ENCODE measurements around the gene C1QTNF1. TPM values are rescaled to one million over a fixed set of nuclear protein-coding genes. Genes with fewer than 3 reads are reported as not detected.
"Not testable (repeated sequence)": the region's sequence is repeated elsewhere in the genome, so short reads cannot be mapped to it uniquely, and the experiment has no call there.

Gene C1QTNF1
- total RNA-seq, 1 donor from 2014 or later: 41.7 TPM

DNA sequence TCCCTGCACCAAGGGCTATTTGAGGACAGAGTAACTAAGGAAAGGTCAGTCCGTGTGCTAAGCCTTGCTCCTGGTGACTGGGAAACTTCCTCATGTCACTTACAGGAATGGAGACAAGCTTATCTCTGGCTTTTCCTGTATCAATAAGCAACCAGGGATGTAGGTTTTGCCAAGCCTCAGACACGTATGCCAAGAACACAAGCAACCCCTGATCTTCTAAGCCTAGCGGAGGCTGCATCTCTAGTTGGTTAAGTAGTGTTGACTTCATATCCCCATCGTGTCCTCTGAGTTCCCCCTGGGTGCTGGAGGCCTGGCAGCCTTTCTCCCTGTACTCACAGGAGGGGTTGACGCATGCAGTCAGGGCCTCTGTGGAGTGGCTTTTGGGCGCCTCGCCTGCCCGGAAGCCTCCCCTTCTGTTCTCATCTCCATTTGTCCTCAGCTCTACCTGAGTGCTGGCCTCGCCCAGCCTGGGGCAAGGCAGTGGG, 1.4 kb upstream of the C1QTNF1 start:
- DNase-seq (ENCODE audit: low spot score): peak; percentile 72

DNA sequence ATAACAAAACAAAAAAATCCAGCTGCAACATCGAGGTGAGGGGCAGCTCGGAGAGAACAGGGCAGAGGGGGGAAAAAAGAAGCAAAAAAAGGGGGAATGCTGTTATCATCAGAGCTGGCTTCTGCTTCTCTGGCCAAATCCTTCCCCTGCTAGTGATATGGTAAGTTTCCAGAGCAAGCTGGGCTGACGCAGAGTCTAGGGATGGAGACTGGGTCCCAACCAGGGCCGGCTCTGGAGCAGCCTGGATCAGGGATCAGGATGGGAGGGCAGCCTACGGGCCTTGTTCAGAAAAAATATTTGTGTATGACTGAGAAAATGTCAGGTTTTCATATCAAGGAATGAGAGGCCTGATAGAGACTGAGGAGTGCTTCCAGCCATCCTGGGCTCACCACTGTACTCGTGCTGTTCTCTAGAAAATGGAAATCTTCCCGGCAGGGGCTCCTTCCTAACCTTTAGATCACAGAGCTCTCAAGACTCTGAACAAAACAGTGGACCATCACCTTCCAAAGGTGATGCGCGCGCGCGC, 726 bp upstream of the C1QTNF1 start:
- DNase-seq (ENCODE audit: low spot score): peak; percentile 75

DNA sequence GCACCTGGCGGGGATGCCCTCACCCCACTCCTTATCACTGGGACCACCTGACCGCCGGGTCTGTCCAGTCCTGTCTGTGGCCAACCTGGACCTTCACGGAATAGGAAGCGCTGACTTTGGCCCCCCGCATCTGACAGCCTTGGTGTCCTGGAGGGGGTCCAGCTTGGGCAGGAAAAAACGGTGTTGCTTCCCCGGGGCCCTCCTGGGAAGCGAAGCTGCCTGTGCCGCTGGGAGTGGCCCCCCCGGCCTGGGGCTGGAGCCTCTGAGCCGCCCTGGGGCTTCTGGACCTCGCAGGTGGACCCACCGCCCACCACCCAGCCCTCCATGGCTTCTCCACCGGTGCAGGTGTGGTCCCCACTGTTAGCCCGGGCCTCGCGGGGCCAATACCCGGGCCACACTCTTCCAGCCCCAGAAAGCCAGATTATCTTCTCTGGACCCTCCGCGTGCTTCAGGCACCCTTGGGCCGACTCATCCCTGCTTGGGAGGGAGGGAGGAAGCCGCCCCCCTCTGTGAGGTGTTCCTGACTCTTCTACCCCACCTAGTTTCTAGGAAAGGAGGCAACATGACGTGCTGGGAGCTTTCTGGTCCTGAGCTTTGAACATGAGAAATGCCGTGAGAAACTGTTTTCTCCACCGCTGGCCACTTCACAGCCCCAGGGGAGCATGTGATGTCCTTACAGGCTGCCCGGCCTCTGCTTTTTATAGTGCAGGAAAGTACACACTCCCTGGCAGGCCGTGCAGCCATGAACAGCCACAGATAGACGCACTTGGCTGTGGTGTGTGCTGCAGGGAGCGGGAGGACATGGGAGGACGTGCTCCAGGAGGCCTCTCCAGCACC, 1.1 kb downstream of the C1QTNF1 start:
- no peak for DNase-seq (ENCODE audit: low spot score)

DNA sequence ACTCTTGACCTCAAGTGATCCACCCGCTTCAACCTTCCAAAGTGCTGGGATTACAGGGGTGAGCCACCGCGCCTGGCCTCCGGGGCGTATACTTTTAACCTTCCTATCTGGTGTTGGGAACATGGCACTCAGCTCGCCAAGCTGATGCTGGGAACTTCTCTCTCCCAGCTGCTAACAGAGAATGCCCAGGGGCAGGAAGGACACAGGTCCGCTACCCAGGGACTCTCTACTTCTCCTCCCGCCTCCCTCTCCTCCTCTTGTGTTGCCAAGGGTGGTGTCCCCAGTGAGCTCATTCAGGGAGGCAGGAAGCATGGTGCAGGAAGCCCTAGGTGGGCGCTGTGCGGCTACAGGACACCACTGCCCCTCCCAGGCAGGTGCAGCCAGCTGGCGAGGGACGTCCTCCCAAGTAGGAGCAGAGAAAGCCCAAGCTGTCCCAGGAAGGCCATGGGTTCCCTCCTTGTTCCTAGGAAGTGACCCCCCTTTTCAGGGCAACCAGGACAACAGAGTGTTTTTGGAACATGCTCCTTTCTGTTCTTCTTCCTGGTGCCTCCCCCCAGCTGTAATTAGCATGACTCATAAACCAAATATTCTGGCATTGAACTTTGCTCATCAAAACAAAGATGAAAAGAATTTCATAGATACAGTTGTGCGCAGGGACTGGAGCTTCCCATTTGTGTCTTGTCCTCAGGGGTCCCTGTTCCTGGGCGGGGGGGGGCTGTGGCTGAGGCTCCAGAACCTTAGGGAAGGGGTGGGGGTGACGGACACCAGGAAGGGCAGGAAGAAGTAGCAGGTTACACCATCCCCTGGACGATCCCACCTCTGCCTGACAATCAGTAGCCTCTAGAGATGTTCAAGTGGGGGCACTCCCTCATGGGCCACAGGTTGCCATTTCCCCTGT, 2.7 kb downstream of the C1QTNF1 start:
- peak; percentile 57 for DNase-seq (ENCODE audit: low spot score)

DNA sequence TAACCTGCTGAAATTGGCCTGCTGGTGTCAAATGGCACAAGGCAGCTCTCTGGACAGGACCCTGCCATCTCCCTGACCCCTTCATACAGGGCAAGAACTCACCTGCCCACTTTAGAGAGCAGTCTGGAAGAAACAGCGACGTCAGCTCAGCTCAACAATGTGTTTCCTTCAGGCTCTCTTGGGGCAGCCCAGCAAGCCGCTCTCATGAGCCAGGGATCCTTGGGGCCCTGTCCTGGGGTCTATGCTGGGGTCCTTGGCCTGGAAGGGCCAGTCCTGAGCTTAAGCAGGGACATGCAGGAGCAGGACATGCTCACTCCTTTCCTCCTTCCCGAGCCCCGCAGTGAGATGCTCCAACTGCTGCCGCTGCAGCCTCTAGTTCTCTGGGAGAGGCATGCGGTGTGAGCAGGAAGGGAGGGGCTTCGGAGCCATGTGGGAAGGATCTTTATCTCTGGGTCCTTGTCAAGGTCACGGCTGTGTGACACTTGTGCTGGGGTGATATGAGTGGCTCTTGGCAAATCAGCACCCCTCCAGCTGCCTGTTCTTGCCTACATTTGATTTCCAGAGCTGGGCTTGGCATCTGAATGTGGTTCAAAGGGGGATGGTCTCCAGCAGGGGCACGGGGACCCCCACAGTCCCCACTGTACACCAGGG, 3.4 kb downstream of the C1QTNF1 start:
- DNase-seq (ENCODE audit: low spot score): peak; percentile 36

DNA sequence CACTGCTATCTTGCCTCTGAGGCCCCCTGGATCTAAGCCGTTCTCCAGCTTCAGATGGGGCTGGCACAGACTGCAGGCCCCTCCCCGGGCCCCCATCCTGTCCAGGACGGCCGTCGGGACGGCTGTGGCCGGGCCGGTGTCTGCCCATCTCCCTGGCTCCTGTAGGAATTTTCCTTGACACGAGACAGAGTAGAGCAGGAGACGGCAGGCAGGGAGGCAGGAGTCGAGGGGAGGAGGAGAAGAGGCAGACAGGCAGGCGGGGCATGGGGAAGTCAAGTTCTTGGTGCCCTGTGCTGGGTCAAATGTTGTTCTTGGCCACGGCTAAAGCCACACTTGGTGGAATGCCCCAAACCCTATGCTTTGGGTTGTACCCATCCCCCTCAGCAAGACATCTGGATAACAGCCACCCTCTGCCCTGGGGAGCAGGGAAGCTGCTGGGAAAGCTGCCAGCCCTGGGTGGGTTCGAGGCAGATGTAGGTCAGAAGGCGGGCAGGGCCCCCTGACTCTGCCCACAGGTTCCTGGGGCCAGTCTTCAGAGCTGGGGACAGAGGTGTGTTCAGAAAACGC, 4.0 kb downstream of the C1QTNF1 start:
- peak; percentile 64 for DNase-seq (ENCODE audit: low spot score)

DNA sequence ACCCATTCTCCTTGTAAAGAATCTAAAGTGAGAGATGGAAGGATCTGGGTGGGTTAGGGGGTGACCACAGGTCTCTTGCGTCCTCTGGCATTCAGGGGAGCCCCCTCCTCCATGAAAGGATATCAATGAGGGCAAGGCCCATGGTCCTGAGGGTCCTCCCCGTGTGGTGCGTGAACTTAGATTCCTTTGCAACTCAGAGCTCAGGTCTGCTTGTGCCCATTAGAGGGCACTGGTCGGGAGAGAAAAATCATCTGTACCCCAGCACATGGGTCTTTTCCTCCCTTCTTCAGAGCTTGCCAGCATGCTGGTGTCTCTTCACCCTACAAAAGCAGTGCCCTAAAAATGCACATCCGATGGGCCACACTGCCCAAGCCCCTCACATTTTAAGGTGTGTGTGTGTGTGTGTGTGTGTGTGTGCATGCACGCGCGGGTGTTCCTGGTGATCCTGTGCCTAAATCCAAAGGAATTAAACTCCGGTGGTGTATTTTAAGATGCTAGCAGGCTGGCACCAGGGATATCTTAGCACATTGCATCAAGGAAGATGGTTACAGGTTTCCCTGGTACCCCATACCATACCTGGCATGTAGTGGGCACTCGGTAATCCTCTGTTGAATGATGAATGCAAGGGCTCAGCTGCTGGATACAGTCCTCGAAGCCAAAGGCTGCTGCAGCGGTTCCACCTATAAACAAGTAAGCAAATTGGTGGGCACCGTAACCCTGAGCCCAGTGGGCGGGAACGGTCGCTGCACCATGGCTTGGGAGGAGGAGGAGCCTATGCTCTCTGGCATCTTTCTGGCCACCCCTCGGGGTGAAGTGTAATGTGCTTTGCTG, 4.7 kb downstream of the C1QTNF1 start:
- DNase-seq (ENCODE audit: low spot score): no peak

DNA sequence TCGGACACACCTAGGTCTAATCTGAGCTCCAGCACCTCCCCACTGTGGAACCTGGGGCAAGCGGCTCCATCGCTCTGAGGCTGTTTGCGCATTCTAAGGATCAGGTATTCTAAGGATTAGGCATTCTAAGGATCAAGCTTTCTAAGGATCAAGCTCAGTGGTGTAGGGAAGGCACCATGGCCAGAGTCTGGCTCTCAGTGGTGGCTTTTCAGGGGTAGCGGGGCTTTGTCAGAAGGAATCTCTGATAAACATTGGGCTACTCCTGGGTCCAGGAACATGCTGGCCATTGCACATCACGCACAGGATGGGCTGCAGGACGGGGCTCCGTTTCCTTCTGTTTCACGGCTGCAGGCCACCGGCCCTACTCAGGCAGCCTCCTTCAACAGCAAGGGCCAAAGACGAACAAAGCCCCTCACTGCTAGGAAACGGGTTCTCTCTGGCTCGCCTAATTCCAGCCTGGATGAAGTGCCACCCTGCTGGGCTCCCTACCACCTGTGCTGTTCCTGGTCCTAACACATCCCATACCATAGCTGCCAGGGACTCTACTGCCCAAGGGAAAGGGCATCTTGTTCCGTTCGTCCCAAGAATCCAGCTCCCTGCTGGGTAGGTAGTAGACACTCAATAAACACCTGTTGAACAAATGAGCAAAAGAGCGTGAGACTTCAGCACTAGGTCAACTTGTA, 5.5 kb downstream of the C1QTNF1 start:
- DNase-seq (ENCODE audit: low spot score): no peak

DNA sequence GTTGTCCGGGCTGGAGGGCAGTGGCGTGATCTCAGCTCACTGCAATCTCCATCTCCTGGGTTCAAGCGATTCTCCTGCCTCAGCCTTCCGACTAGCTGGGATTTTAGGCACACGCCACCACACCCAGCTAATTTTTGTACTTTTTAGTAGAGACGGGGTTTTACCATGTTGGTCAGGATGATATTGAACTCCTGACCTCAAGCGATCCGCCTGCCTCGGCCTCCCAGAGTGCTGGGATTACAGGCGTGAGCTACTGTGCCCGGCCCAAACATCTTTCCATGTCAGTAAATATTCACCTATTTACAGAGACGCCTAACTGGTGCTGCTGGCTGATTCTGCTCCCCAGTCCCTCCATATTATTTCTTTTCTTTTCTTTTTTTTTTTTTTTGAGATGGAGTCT, 6.7 kb downstream of the C1QTNF1 start:
- not testable (repeated sequence) for DNase-seq (ENCODE audit: low spot score)

DNA sequence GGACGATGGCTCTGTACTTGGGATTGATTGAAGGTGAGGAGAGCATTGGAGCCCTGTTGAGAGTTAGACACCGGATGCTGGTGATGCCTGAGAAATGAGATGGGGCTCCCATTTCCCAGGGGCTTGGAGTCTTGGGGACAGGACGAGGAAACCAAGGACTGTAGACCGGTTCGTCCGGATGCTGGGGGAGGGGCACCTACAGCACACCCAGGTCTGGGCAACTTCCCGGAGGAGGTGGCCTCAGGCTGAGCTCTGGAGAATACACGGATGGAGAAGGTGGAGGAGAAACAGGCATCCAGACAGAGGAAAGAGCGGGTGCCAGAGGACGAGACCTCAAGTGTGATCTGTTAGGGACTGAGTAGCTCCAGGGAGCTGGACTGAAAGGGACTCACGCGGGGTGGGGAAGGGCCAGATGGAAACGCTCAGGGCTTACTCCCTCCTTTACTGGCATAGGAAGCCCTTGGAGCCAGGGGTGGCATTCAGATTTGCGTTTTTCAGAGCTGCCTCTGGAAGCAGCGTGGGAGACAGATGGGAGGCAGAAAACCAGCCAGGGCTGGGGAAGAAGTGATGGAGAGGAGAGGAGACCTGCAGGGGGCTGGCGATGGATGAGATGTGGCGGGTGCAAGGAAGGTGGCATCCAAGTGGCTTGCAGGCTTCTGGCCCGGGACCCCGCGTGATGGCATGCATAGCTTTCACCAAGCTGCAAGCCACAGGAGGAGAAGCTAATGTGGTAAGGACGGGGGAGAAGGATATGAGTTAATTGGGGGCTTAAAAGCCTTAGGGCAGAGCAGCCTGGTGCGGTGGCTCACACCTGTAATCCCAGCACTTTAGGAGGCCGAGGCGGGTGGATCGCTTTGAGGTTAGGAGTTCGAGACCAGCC, 8.3 kb downstream of the C1QTNF1 start:
- no peak for DNase-seq (ENCODE audit: low spot score)

DNA sequence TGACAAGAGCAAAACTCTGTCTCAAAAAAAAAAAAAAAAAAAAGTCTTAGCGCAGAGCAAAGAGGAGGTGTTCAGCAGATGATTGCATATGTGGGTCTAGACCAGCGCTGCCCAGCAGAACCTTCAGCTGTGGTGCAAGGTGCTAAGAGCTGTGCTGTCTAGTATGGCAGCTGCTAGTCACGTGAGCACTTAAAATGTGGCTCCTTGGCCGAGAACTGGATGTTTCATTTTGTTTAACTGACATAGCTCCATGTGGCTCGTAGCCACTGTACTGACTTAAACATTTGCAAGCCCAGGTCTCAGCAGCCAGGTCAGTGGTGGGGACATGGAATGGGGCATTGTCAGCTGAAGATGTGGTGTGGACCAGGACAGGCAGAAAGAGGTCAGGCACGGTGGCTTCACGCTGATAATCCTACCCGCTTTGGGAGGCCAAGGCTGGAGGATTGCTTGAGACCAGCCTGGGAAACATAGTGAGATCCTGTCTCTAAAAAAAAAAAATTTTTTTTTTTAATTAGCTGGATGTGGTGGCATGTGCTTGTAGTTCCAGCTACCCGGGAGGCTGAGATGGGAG, 9.2 kb downstream of the C1QTNF1 start:
- DNase-seq (ENCODE audit: low spot score): no peak

DNA sequence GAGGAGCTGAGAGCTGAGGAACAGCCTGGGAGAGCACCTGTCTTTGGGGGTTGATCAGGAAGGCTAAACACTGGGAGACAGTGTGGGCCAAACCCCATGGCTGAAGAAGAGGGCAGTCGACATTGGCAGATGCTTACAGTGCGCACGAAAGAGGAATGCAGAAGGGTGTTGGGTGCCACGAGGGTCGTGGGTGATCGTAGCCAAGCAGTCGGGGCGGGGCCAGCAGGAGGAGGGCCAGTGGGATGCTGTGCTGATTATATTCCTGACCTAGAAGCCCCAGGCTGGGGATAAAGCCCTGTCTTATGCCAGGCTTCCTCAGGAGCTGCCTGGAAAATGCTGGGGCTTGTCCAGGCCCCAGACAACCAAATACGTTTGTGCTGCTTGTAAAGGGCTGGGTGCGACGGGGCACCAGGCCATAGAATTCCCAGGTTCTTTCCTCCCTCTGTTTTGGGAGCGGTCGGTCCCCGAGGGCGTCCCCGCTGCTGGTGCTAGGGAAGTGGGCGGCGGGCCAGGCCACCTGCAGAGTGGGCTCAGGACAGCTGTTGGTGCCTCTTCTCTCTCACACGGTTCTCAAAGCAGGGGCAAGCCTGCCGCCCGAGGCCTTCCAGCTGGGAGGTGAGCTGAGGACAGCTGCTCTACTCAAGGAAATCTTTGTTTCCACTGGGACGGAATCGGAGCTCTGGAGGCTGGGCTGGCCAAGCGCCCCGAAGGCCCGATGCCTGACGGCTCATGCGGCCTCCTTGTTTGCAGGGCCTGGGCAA, 10.0 kb downstream of the C1QTNF1 start:
- DNase-seq (ENCODE audit: low spot score): no peak

DNA sequence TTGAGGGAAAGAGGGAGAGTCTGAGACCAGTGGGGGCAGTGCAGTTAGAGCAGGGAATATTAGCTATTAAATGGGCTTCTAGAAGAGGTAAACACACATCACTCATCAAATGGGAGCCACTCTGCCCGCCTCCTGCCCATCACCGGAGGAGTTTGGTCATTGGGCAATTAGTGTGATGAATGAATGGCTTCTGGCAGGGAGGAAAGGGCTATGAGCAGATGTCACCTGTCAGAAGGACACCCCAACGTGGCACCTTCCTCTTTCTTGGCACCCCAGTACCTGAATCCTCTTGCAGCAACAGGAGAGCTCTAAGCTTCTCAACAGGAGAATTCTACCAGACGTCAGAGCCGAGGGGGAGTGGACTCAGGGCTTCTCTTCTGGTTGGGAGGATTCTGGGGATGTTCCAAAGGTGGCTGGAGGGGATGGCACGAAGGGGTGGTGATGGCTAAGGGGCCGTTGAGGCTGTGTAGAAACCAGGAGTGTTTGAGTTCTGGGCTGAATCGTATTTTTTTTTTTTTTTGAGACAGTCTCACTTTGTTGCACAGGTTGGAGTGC, 11.0 kb downstream of the C1QTNF1 start:
- no peak for DNase-seq (ENCODE audit: low spot score)

DNA sequence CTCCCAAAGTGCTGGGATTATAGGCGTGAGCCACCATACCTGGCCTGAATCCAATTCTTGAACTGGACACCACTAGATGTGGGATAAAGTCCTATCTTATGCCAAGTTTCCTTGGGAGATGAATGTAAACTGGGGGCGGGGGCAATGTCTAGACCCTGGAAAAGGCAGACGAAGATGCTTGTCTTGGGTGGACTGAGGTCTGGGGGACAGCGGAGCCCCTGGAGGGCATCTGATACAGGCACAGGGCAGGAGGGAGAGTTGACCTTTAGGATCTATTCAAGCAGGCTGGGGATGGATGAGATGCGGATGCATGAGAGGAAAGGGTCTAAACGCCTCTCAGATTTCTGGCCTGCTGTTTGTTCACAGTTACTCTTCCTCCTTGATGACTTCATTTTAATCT, 11.7 kb downstream of the C1QTNF1 start:
- no peak for DNase-seq (ENCODE audit: low spot score)

DNA sequence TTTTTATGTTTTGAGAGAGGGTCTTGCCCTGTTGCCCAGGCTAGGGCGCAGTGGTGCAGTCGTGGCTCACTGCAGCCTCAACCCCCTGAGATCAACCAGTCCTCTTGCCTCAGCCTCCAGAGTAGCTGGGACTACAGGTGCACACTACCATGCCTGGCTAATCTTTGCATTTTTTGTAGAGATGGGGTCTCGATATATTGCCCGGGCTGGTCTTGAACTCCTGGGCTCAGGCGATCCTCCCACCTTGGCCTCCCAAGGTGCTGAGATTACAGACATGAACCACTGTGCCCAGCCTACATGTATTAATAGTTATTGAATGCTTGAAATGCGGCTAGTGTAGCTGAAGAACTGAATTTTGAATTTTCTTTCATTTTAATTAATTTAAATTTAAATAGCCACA, 12.2 kb downstream of the C1QTNF1 start:
- no peak for DNase-seq (ENCODE audit: low spot score)

DNA sequence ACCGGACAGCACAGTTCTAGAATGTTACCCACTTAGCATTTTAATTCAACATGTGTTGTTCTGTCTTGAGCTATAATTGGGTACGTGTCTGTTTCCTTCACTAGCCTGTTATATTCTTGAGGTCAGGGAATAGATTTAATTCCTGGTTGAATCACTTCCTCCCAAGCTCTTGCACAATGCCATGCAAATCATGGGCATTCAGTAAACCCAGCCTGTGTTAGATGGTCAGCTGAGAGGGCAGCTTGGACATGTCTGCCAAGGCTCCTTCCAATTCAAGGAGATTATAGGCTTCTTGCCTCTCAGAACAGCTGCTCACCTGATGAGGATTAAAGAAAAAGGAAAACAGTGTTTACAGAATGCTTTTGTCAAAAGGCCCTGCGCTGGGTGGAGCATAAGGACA, 12.6 kb downstream of the C1QTNF1 start:
- peak; percentile 40 for DNase-seq (ENCODE audit: low spot score)

DNA sequence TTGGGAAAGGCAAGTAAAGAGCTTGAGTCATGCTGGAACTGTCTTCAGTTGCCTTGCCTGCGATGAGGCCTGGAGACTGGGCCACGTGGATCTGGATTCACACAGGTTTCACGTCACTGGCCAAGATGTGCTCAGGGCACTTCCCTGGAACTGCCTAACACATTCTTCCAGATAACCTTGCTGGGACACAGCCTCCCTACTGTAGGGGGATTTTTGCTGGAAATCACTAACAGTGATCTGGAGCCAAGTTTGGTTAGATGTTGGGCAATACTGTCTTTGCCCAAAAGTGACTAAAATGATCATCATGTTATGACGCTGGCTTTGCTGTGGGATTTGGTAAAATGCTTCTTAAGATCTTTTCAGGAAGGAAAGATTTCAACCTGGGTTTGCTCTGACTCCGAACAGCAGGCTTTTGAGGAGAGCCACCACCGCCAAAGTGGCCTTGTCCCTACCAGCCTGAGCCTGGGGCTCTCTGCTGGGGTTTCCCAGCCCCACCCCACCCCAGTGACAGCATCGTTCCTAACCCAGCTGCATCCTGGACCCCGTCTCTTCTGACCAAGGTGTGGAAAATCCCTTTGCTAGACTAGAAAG, 14.7 kb downstream of the C1QTNF1 start:
- no peak for DNase-seq (ENCODE audit: low spot score)
